Neuronal stem cell (in vitro differentiated cells): Measurements from ENCODE around the gene PDCD6IP.

Experiments
- DNase-seq: peaks from one replicate; pipeline ENCODE4 v3.0.0-alpha.2; 2013; ENCODE audit warnings: low spot score
- H2AFZ ChIP-seq: one replicate; pipeline ENCODE4 v1.6.1; 2013; ENCODE audit warnings: mild to moderate bottlenecking, low read length, inconsistent platforms
- H2AK5ac ChIP-seq: 2 replicates; pipeline ENCODE4 v1.6.1; 2013; ENCODE audit warnings: low read depth, mild to moderate bottlenecking, inconsistent platforms, low read length, moderate library complexity, mixed read lengths
- H2BK120ac ChIP-seq: 2 replicates; pipeline ENCODE4 v1.6.1; 2013; ENCODE audit warnings: low read depth, mild to moderate bottlenecking, inconsistent platforms, low read length, moderate library complexity, mixed read lengths
- H2BK12ac ChIP-seq: one replicate; pipeline ENCODE4 v1.6.1; 2013; ENCODE audit warnings: low read length, inconsistent platforms
- H2BK15ac ChIP-seq: 2 replicates; pipeline ENCODE4 v1.6.1; 2013; ENCODE audit warnings: mild to moderate bottlenecking, low read length, inconsistent platforms, mixed read lengths
- H2BK5ac ChIP-seq: one replicate; pipeline ENCODE4 v1.6.1; 2013; ENCODE audit warnings: inconsistent platforms, mild to moderate bottlenecking, low read length, moderate library complexity
- H3K14ac ChIP-seq: one replicate; pipeline ENCODE4 v1.6.1; 2013; ENCODE audit warnings: low read length, inconsistent platforms
- H3K18ac ChIP-seq: 2 replicates; pipeline ENCODE4 v1.6.1; 2013; ENCODE audit warnings: low read length, inconsistent platforms
- H3K23ac ChIP-seq: 2 replicates; pipeline ENCODE4 v1.6.1; 2013; ENCODE audit warnings: low read depth, mild to moderate bottlenecking, mixed read lengths, low read length, inconsistent platforms; ENCODE audit not compliant: poor library complexity
- H3K27ac ChIP-seq: replicated peaks from 3 replicates; pipeline ENCODE4 v1.5.1; 2013; ENCODE audit warnings: low read length, inconsistent platforms
- H3K27me3 ChIP-seq, 3 experiments: 2 replicates each; pipeline ENCODE4 v1.6.1; 2013; ENCODE audit warnings: low read length in 3 of 3, mild to moderate bottlenecking in 2 of 3, inconsistent platforms in 1 of 3, low read depth in 1 of 3, mixed read lengths in 1 of 3, moderate library complexity in 1 of 3; ENCODE audit not compliant: control insufficient read depth in 3 of 3, insufficient read depth in 3 of 3
- H3K36me3 ChIP-seq, 2 donors: replicated peaks in 1 of 2; 2 replicates each; pipeline ENCODE4 v1.6.1; 2013; ENCODE audit warnings: low read length in 2 of 2; ENCODE audit not compliant: control insufficient read depth in 2 of 2, insufficient read depth in 2 of 2
- H3K4ac ChIP-seq: 2 replicates; pipeline ENCODE4 v1.6.1; 2013; ENCODE audit warnings: inconsistent platforms, mild to moderate bottlenecking, low read length, moderate library complexity
- H3K4me1 ChIP-seq, 2 donors: 1 replicate in 1 of 2; 2 replicates in 1 of 2; pipeline ENCODE4 v1.6.1; 2013; ENCODE audit warnings: low read length in 2 of 2, low read depth in 1 of 2; ENCODE audit not compliant: control insufficient read depth in 2 of 2, insufficient read depth in 1 of 2
- H3K4me2 ChIP-seq: one replicate; pipeline ENCODE4 v1.6.1; 2013; ENCODE audit warnings: mild to moderate bottlenecking, low read length, inconsistent platforms; ENCODE audit not compliant: insufficient read depth, poor library complexity, severe bottlenecking
- H3K4me3 ChIP-seq, 2 donors: 2 replicates each; pipeline ENCODE4 v1.5.1; 2013; ENCODE audit warnings: low read length in 2 of 2, mild to moderate bottlenecking in 2 of 2, inconsistent platforms in 1 of 2, moderate library complexity in 1 of 2
- H3K79me1 ChIP-seq: one replicate; pipeline ENCODE4 v1.6.1; 2013; ENCODE audit warnings: low read depth, mild to moderate bottlenecking, inconsistent platforms, low read length, moderate library complexity
- H3K9ac ChIP-seq: one replicate; pipeline ENCODE4 v1.6.1; 2013; ENCODE audit warnings: mild to moderate bottlenecking, low read depth, low read length, inconsistent platforms; ENCODE audit not compliant: poor library complexity
- H3K9me3 ChIP-seq, 2 donors: replicated peaks in 1 of 2; 2 replicates each; pipeline versions ENCODE3 to v1.6.1; 2013; ENCODE audit warnings: low read length in 2 of 2, mild to moderate bottlenecking in 2 of 2, inconsistent platforms in 1 of 2, low read depth in 1 of 2, mixed read lengths in 1 of 2, moderate library complexity in 1 of 2; ENCODE audit not compliant: control insufficient read depth in 2 of 2, insufficient read depth in 1 of 2
- H4K8ac ChIP-seq: one replicate; pipeline ENCODE4 v1.6.1; 2013; ENCODE audit warnings: low read depth, mild to moderate bottlenecking, inconsistent platforms, low read length, moderate library complexity
- H4K91ac ChIP-seq: one replicate; pipeline ENCODE4 v1.6.1; 2013; ENCODE audit warnings: low read length, low read depth, mild to moderate bottlenecking, inconsistent platforms; ENCODE audit not compliant: poor library complexity
- WGBS, 2 donors: extraction: QIAGEN DNeasy Blood & Tissue Kit; methylation state at CpG; one replicate each; pipeline ENCODE4 v1.1.7; 2013; ENCODE audit warnings: missing lambda C conversion rate in 2 of 2, mixed read lengths in 1 of 2; ENCODE audit not compliant: insufficient read length in 2 of 2, insufficient replicate concordance in 1 of 2; ENCODE audit errors: extremely low coverage in 2 of 2; 5-methylcytosine and 5-hydroxymethylcytosine counted together

Gene PDCD6IP

DNA sequence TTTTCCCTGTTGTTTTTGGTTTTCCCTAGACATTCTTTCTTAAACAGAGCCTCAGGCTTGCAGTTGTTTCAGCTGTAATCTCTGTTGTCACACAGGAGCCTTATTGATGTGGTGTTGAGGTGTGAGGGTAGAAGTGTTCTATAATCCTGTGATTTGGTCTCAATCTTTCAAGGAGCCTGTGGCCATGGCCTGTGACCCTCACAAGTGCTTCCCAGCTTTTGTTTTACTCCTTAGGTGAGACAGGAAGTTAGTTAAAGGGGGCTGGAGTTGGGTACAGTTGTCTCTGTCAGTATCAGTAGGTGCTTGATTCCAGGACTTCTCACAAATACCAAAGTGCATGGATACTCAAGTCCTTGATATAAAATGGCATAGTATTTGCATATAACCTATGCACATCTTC, 77.2 kb downstream of the PDCD6IP start:
- H3K79me1 ChIP-seq = no peaks in the 10 kb centered on the region
- H2AFZ ChIP-seq = no peak overlapping the region
- H3K4me2 ChIP-seq = no peak overlapping the region
- H2AK5ac ChIP-seq = no peak overlapping the region
- H3K23ac ChIP-seq = no peak overlapping the region
- no peak overlapping the region for H3K9ac ChIP-seq
- H4K8ac ChIP-seq = no peak overlapping the region
- no peak overlapping the region for H3K14ac ChIP-seq
- H3K4me1 ChIP-seq = no peaks in the 10 kb centered on the region
- H3K9me3 ChIP-seq = no peaks in the 10 kb centered on the region
- H3K4me3 ChIP-seq = no peak overlapping the region
- H2BK12ac ChIP-seq = no peak overlapping the region
- no peak overlapping the region for H2BK5ac ChIP-seq
- H2BK15ac ChIP-seq = no peak overlapping the region
- peaks cover 0 to 1% of the 10 kb centered on the region in 2 donors for H3K36me3 ChIP-seq
- no peak overlapping the region for H4K91ac ChIP-seq
- no peak overlapping the region for H2BK120ac ChIP-seq
- no peak overlapping the region for H3K18ac ChIP-seq
- H3K27me3 ChIP-seq = no peaks in the 10 kb centered on the region
- no peak overlapping the region for H3K4ac ChIP-seq
- H3K27ac ChIP-seq = no peak overlapping the region
- no peak for DNase-seq

DNA sequence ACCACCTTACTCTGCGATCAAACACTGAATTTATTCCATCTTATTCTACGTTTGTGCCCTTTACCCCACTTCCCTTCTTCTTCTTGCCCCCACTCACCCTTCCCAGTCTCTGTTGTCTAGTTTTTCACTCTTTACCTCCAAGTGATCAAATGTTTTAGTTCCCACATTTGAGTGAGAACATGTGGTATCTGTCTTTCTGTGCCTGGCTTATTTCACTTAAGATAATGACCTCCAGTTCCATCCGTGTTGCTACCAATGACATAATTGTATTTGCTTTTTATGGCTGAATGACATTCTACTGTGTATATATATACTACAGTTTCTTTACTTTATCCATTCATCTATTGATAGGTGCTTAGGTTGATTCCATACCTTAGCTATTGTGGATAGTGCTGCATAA, 78.8 kb downstream of the PDCD6IP start:
- Histone ChIP-seq H2BK12ac (no peak overlapping the region), H3K4ac (no peak overlapping the region), H4K91ac (no peak overlapping the region), H2BK120ac (no peak overlapping the region), H3K18ac (no peak overlapping the region), H3K4me2 (no peak overlapping the region), H2BK15ac (no peak overlapping the region), H3K79me1 (no peaks in the 10 kb centered on the region), H3K9ac (no peak overlapping the region), H4K8ac (no peak overlapping the region), H3K14ac (no peak overlapping the region), H3K36me3 (peaks cover 0 to 1% of the 10 kb centered on the region in 2 donors), H2AK5ac (no peak overlapping the region), H3K4me1 (no peaks in the 10 kb centered on the region), H3K27me3 (no peaks in the 10 kb centered on the region), H2BK5ac (no peak overlapping the region), H3K9me3 (no peaks in the 10 kb centered on the region), H3K23ac (no peak overlapping the region), H3K27ac (no peak overlapping the region), H2AFZ (no peak overlapping the region), H3K4me3 (no peak overlapping the region)
- no CpG with 5 or more reads among the region's 3 CpGs for WGBS, 2 donors
- DNase-seq = no peak

DNA sequence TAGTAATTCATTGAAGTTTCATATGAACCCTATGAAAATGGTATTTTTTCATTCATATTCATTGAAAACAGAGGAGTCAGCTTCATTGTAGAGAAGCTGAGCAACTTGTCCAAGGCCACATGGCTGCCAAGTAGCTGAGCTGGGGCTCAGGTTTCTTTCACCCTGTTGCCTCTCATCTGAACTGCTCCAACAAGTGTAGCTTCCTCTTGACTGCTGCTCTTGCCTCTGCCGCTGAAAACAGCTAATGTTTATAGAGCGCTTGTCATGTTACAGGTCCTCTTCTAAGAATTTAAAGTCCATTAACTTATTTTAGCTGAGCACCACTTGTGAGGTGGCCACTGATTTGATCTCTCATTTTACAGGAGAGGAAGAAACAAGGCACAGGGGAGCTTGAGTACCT, 81.1 kb downstream of the PDCD6IP start:
- Histone ChIP-seq H3K36me3 (no peaks in the 10 kb centered on the region), H2BK120ac (no peak overlapping the region), H3K4me2 (no peak overlapping the region), H3K4ac (no peak overlapping the region), H2AFZ (no peak overlapping the region), H3K4me1 (peaks cover 3% of the 10 kb centered on the region in 2 donors), H4K8ac (no peak overlapping the region), H3K23ac (no peak overlapping the region), H3K27ac (no peak overlapping the region), H3K79me1 (no peaks in the 10 kb centered on the region), H3K18ac (no peak overlapping the region), H3K27me3 (no peaks in the 10 kb centered on the region), H2BK12ac (no peak overlapping the region), H2AK5ac (no peak overlapping the region), H3K14ac (no peak overlapping the region), H3K9ac (no peak overlapping the region), H3K9me3 (no peaks in the 10 kb centered on the region), H4K91ac (no peak overlapping the region), H2BK15ac (no peak overlapping the region), H2BK5ac (no peak overlapping the region), H3K4me3 (no peak overlapping the region)
- DNase-seq = no peak
- no CpG with 5 or more reads among the region's 2 CpGs for WGBS, 2 donors

DNA sequence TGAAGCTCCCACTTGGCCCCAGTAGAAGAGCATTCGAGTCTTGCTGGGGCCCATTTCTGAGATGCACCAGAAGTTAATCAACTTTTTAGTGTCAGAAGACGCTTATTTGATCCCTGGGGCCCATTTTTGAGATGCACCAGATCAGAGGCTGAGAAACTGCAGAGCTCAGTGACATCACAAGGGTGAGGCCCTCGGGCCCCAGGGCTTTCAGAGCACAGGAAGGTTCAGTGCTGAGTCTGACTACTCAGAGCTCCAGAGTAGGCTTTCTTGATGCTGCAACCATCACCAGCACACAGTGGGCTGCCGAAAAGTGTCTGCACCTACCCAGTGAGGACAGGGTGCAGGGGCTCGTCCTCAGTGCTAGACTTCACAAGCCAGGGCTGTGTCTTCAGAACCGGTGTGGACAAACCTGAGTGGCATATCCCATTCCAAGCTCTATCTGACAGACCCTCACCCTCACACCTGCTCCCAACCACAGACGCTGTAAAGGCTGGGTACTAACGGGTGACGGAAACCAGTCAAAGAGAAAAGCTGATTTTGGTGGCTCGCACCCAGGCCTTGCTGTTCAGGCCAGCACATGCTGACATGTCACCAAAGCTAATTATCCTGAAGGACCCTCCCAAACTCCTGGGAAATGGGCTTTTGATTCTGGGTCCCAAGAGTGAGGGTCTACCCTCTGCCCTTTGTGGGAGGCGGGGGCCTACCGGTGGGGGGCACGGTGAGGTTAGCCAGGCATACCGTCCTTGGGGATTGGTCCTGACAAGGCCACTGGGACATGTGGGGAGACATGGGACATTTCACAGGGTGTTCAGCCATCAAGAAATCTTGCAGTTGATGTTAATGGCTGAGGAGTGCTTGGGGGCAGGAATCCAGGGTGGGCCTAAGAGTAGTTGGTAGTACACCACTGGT, 83.0 kb downstream of the PDCD6IP start:
- no peak overlapping the region for H3K18ac ChIP-seq
- H2AFZ ChIP-seq = no peak overlapping the region
- H3K9me3 ChIP-seq = peaks cover 0 to 3% of the 10 kb centered on the region in 2 donors
- WGBS, 2 donors = no CpG with 5 or more reads among the region's 14 CpGs
- no peak overlapping the region for H3K4me3 ChIP-seq
- H2BK5ac ChIP-seq = no peak overlapping the region
- no peaks in the 10 kb centered on the region for H3K79me1 ChIP-seq
- no peak for DNase-seq
- peaks cover 0 to 3% (median 0%) of the 10 kb centered on the region in 3 experiments for H3K27me3 ChIP-seq
- no peak overlapping the region for H3K9ac ChIP-seq
- no peak overlapping the region for H3K4ac ChIP-seq
- H2BK12ac ChIP-seq = no peak overlapping the region
- no peak overlapping the region for H3K27ac ChIP-seq
- peak overlapping the region; percentile 47 for H3K23ac ChIP-seq
- H4K8ac ChIP-seq = no peak overlapping the region
- peak overlapping the region; percentile 29 for H2AK5ac ChIP-seq
- no peaks in the 10 kb centered on the region for H3K36me3 ChIP-seq
- no peak overlapping the region for H3K14ac ChIP-seq
- H2BK15ac ChIP-seq = peak overlapping the region; percentile 41
- no peak overlapping the region for H2BK120ac ChIP-seq
- H4K91ac ChIP-seq = no peak overlapping the region
- H3K4me1 ChIP-seq = peaks cover 3% of the 10 kb centered on the region in 2 donors
- no peak overlapping the region for H3K4me2 ChIP-seq
